Ovary (tissue), 3 donors: Measurements from ENCODE around the gene KLHL17.

ENCODE experiments used
- POLR2A ChIP-seq: fragments of 450-650 bp; IDR thresholded peaks from one replicate; pipeline ENCODE4 v1.6.1; 2017; ENCODE audit warnings: antibody characterized with exemption, mild to moderate bottlenecking, moderate library complexity
- TF ChIP-seq, protein P1 (sequence below), 3 donors: fragments of 450-650 bp in 2 of 3; fragments of 200-600 bp in 1 of 3; IDR thresholded peaks; one replicate each; pipeline versions ENCODE4 v1.5.1 to v1.8.0; 2016 to 2022; ENCODE audit warnings: antibody characterized with exemption in 3 of 3, mild to moderate bottlenecking in 1 of 3
- donor health status: DM: no; HTN: no; CAD: no.

DNA sequence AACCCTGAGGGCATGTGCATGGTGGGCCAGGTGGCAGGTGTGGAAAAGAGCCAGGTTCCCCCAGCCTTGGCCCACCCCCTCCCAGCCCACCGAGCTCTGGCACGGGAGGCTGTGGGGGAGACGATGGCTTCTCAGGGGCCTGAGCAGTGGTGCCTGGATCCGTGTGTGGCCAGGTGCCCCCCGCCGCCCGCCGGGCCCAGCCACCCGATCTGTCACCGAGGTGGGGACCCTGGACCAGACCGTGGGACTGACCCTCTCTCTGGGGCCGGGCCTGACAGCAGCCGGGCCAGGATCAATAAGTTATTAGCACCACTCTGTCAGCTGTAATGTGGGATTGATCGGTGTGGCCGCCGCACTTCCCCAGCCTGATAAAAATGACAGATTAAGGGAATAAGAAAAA, 22.9 kb upstream of the KLHL17 start:
- TF ChIP-seq, protein P1, sequence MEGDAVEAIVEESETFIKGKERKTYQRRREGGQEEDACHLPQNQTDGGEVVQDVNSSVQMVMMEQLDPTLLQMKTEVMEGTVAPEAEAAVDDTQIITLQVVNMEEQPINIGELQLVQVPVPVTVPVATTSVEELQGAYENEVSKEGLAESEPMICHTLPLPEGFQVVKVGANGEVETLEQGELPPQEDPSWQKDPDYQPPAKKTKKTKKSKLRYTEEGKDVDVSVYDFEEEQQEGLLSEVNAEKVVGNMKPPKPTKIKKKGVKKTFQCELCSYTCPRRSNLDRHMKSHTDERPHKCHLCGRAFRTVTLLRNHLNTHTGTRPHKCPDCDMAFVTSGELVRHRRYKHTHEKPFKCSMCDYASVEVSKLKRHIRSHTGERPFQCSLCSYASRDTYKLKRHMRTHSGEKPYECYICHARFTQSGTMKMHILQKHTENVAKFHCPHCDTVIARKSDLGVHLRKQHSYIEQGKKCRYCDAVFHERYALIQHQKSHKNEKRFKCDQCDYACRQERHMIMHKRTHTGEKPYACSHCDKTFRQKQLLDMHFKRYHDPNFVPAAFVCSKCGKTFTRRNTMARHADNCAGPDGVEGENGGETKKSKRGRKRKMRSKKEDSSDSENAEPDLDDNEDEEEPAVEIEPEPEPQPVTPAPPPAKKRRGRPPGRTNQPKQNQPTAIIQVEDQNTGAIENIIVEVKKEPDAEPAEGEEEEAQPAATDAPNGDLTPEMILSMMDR (IDR thresholded peaks at IDR 0.05) = no peak
- no peak for TF ChIP-seq POLR2A
